HG03095 (cell line): ENCODE results near the gene ENTPD8.
A peak's percentile ranks its signal among the peaks of the same experiment; 100 is the strongest.

Experiments
- ATAC-seq: cut with Tn5 transposase; IDR thresholded peaks from one replicate; pipeline ENCODE4 v1.9.1; 2021; ENCODE audit warnings: moderate library complexity; ENCODE audit not compliant: unreplicated experiment

ENTPD8 gene

GRCh38 chr9:137441289-137441934 lies at the start of gene ENTPD8:
TSS of gene ENTPD8 (minus strand) at chr9:137441357. CDS start at chr9:137438285, 3,072 bp downstream.
- ATAC-seq = no peak

- ATAC-seq = no peak
These were observed 49.5 kb upstream of the ENTPD8 start for GRCh38 chr9:137490532-137491186.

GRCh38 chr9:137488906-137489305 lies 47.7 kb upstream of the ENTPD8 start:
- ATAC-seq = no peak

- no peak for ATAC-seq
These were observed 47.1 kb upstream of the ENTPD8 start for GRCh38 chr9:137488327-137488653.

GRCh38 chr9:137487454-137488326 lies 46.5 kb upstream of the ENTPD8 start:
- no peak for ATAC-seq

- ATAC-seq = no peak
These were observed 45.6 kb upstream of the ENTPD8 start for GRCh38 chr9:137486545-137487453.

GRCh38 chr9:137486141-137486490 lies 45.0 kb upstream of the ENTPD8 start:
- ATAC-seq = no peak

GRCh38 chr9:137485343-137486140 lies 44.4 kb upstream of the ENTPD8 start:
- no peak for ATAC-seq

GRCh38 chr9:137484551-137485315 lies 43.6 kb upstream of the ENTPD8 start:
- ATAC-seq = no peak

GRCh38 chr9:137482094-137482781 lies 41.1 kb upstream of the ENTPD8 start:
- ATAC-seq = peak; percentile 69

- no peak for ATAC-seq
These were observed 39.8 kb upstream of the ENTPD8 start for GRCh38 chr9:137480686-137481683.

GRCh38 chr9:137479892-137480685 lies 38.9 kb upstream of the ENTPD8 start:
- no peak for ATAC-seq

- ATAC-seq = no peak
These were observed 38.1 kb upstream of the ENTPD8 start for GRCh38 chr9:137478962-137479861.

- no peak for ATAC-seq
These were observed 37.4 kb upstream of the ENTPD8 start for GRCh38 chr9:137478613-137478961.

- no peak for ATAC-seq
These were observed 36.8 kb upstream of the ENTPD8 start for GRCh38 chr9:137477778-137478612.
